Hippocampal formation (tissue), 2 donors: ENCODE results near the gene DYRK4.

Source experiments
- DNase-seq, 2 donors: peaks; one replicate each; lab custom pipeline; 2025; lab: John Stamatoyannopoulos, UW

DYRK4 gene

GRCh38 chr12:4621511-4621910 is 59.5 kb downstream of the DYRK4 start:
- DNase-seq, result no peak

- DNase-seq, result no peak
Observed at GRCh38 chr12:4626543-4626942, 64.5 kb downstream of the DYRK4 start.

GRCh38 chr12:4628406-4628805 is 66.4 kb downstream of the DYRK4 start:
- DNase-seq, result no peak

- no peak for DNase-seq
Observed at GRCh38 chr12:4630262-4630661, 68.3 kb downstream of the DYRK4 start.

GRCh38 chr12:4643747-4644146 is 81.7 kb downstream of the DYRK4 start:
- DNase-seq, result no peak

- DNase-seq, result no peak
Observed at GRCh38 chr12:4645023-4645422, 83.0 kb downstream of the DYRK4 start.

- DNase-seq, result no peak
Observed at GRCh38 chr12:4648104-4648500, 86.1 kb downstream of the DYRK4 start.

- DNase-seq, result peak; percentile 74 to 82
Observed at GRCh38 chr12:4648501-4649357, 86.7 kb downstream of the DYRK4 start, which contains the start of the genes AKAP3 and NDUFA9. Gene AKAP3, minus strand, starts transcription at chr12:4649051. Its CDS starts 10,855 bp downstream, at chr12:4638196. Gene NDUFA9, plus strand, starts transcription at chr12:4649114. Its CDS starts 13 bp downstream, at chr12:4649127.

GRCh38 chr12:4649358-4649661 is 87.3 kb downstream of the DYRK4 start:
- no peak for DNase-seq

GRCh38 chr12:4653257-4653656 is 91.2 kb downstream of the DYRK4 start:
- no peak for DNase-seq

GRCh38 chr12:4653691-4654090 is 91.7 kb downstream of the DYRK4 start:
- DNase-seq, result no peak
